ENCODE data around the gene FILIP1L.

Gene FILIP1L

GRCh38 chr3:99808163-99808794 is 306.0 kb downstream of the FILIP1L start:
- H3K27ac ChIP-seq = no peak overlapping the region
- no peak overlapping the region for H3K4me3 ChIP-seq (ENCODE audit: low read depth in 1 of 2, low read length in 1 of 2)
- no peaks in the 10 kb centered on the region for H3K27me3 ChIP-seq
- H3K36me3 ChIP-seq = no peaks in the 10 kb centered on the region
- no peaks in the 10 kb centered on the region for H3K9me3 ChIP-seq
- H3K4me1 ChIP-seq (ENCODE audit: control insufficient read depth in 1 of 2, insufficient read depth in 1 of 2, low read depth in 1 of 2, low read length in 1 of 2) = no peaks in the 10 kb centered on the region
- peak; percentile 43 for TF ChIP-seq CTCF (IDR thresholded peaks at IDR 0.05)

GRCh38 chr3:99805160-99805559 is 309.1 kb downstream of the FILIP1L start:
- no peak for TF ChIP-seq CTCF (IDR thresholded peaks at IDR 0.05)
- Histone ChIP-seq H3K27ac (no peak overlapping the region), H3K9me3 (no peaks in the 10 kb centered on the region), H3K27me3 (no peaks in the 10 kb centered on the region), H3K36me3 (no peaks in the 10 kb centered on the region), H3K4me3 (ENCODE audit: low read depth in 1 of 2, low read length in 1 of 2) (no peak overlapping the region), H3K4me1 (ENCODE audit: control insufficient read depth in 1 of 2, insufficient read depth in 1 of 2, low read depth in 1 of 2, low read length in 1 of 2) (no peaks in the 10 kb centered on the region)

- TF ChIP-seq CTCF (IDR thresholded peaks at IDR 0.05) = no peak
Measured at GRCh38 chr3:99803297-99803696, 311.0 kb downstream of the FILIP1L start.

GRCh38 chr3:99799422-99799821 is 314.9 kb downstream of the FILIP1L start:
- H3K9me3 ChIP-seq = no peaks in the 10 kb centered on the region
- no peaks in the 10 kb centered on the region for H3K4me1 ChIP-seq (ENCODE audit: control insufficient read depth in 1 of 2, insufficient read depth in 1 of 2, low read depth in 1 of 2, low read length in 1 of 2)
- no peak overlapping the region for H3K4me3 ChIP-seq (ENCODE audit: low read depth in 1 of 2, low read length in 1 of 2)
- no peaks in the 10 kb centered on the region for H3K36me3 ChIP-seq
- H3K27me3 ChIP-seq = no peaks in the 10 kb centered on the region
- no peak overlapping the region for H3K27ac ChIP-seq
- TF ChIP-seq CTCF (IDR thresholded peaks at IDR 0.05) = no peak

More at GRCh38 chr3:99803297-99803696, 311.0 kb downstream of the FILIP1L start:
- no peak overlapping the region for H3K27ac ChIP-seq
- H3K36me3 ChIP-seq = no peaks in the 10 kb centered on the region
- no peaks in the 10 kb centered on the region for H3K9me3 ChIP-seq
- no peaks in the 10 kb centered on the region for H3K4me1 ChIP-seq (ENCODE audit: control insufficient read depth in 1 of 2, insufficient read depth in 1 of 2, low read depth in 1 of 2, low read length in 1 of 2)
- H3K27me3 ChIP-seq = no peaks in the 10 kb centered on the region
- no peak overlapping the region for H3K4me3 ChIP-seq (ENCODE audit: low read depth in 1 of 2, low read length in 1 of 2)

- Histone ChIP-seq H3K36me3 (no peaks in the 10 kb centered on the region), H3K27me3 (no peaks in the 10 kb centered on the region), H3K4me3 (ENCODE audit: low read depth in 1 of 2, low read length in 1 of 2) (no peak overlapping the region), H3K27ac (no peak overlapping the region), H3K9me3 (no peaks in the 10 kb centered on the region), H3K4me1 (ENCODE audit: control insufficient read depth in 1 of 2, insufficient read depth in 1 of 2, low read depth in 1 of 2, low read length in 1 of 2) (no peaks in the 10 kb centered on the region)
- no peak for TF ChIP-seq CTCF (IDR thresholded peaks at IDR 0.05)
Measured at GRCh38 chr3:99795573-99795972, 318.7 kb downstream of the FILIP1L start.

Measured in neutrophil (primary cell).